ENCODE data around the gene DRD1.

DNA sequence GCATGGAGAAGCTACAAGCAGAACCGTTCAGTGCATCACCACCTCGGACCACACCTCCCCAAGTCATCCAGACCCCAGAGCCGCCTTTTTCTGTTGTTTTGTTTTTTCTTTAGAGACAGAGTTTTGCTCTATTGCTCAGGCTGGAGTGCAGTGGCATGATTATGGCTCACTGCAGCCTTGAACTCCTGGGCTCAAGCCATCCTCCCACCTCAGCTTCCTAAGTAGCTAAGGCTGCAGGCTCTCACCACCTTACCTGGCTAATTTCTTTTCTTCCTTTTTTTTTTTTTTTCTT lies 20.9 kb upstream of the DRD1 start:
- TF ChIP-seq POLR2AphosphoS5 (IDR thresholded peaks at IDR 0.05) (no peak), POLR2A (IDR thresholded peaks at IDR 0.05) (no peak)
- TF ChIP-seq, protein P1, sequence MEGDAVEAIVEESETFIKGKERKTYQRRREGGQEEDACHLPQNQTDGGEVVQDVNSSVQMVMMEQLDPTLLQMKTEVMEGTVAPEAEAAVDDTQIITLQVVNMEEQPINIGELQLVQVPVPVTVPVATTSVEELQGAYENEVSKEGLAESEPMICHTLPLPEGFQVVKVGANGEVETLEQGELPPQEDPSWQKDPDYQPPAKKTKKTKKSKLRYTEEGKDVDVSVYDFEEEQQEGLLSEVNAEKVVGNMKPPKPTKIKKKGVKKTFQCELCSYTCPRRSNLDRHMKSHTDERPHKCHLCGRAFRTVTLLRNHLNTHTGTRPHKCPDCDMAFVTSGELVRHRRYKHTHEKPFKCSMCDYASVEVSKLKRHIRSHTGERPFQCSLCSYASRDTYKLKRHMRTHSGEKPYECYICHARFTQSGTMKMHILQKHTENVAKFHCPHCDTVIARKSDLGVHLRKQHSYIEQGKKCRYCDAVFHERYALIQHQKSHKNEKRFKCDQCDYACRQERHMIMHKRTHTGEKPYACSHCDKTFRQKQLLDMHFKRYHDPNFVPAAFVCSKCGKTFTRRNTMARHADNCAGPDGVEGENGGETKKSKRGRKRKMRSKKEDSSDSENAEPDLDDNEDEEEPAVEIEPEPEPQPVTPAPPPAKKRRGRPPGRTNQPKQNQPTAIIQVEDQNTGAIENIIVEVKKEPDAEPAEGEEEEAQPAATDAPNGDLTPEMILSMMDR (IDR thresholded peaks at IDR 0.05): no peak

Data from gastroesophageal sphincter (tissue), 3 donors.